Measurements from ENCODE around the gene CNST. TPM values are rescaled to one million over a fixed set of nuclear protein-coding genes. Genes with fewer than 3 reads are reported as not detected.

CNST gene
- total and polyA plus RNA-seq, 9 of the 15 experiments (the other 6 are each of a cell fraction or from before 2014, with no cell fraction given): 17.0 to 55.3 (median 30.8) TPM

DNA sequence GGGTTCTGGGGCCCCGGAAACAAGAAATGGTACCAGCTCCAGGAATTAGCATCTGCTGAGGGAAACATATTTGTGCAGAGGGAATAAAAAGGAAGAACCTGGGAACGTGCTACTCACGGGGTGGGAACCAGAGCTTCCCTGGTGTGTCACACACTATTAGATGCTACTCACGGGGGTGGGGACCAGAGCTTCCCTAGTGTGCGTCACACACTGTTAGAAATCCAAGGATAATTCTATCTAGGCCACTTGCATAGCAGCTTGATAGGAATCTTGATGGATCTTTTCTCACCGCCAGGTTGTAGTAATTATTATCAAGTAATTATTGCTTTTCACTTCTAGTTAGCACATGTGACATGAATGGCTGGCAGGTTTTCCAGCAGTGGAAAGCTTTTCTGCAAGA lies 103.4 kb downstream of the CNST start (continued):
- TF ChIP-seq, protein P1, sequence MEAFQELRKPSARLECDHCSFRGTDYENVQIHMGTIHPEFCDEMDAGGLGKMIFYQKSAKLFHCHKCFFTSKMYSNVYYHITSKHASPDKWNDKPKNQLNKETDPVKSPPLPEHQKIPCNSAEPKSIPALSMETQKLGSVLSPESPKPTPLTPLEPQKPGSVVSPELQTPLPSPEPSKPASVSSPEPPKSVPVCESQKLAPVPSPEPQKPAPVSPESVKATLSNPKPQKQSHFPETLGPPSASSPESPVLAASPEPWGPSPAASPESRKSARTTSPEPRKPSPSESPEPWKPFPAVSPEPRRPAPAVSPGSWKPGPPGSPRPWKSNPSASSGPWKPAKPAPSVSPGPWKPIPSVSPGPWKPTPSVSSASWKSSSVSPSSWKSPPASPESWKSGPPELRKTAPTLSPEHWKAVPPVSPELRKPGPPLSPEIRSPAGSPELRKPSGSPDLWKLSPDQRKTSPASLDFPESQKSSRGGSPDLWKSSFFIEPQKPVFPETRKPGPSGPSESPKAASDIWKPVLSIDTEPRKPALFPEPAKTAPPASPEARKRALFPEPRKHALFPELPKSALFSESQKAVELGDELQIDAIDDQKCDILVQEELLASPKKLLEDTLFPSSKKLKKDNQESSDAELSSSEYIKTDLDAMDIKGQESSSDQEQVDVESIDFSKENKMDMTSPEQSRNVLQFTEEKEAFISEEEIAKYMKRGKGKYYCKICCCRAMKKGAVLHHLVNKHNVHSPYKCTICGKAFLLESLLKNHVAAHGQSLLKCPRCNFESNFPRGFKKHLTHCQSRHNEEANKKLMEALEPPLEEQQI (IDR thresholded peaks at IDR 0.05): no peak
- TF ChIP-seq, protein P2, sequence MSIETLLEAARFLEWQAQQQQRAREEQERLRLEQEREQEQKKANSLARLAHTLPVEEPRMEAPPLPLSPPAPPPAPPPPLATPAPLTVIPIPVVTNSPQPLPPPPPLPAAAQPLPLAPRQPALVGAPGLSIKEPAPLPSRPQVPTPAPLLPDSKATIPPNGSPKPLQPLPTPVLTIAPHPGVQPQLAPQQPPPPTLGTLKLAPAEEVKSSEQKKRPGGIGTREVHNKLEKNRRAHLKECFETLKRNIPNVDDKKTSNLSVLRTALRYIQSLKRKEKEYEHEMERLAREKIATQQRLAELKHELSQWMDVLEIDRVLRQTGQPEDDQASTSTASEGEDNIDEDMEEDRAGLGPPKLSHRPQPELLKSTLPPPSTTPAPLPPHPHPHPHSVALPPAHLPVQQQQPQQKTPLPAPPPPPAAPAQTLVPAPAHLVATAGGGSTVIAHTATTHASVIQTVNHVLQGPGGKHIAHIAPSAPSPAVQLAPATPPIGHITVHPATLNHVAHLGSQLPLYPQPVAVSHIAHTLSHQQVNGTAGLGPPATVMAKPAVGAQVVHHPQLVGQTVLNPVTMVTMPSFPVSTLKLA (conservative IDR thresholded peaks at IDR 0.05): no peak

DNA sequence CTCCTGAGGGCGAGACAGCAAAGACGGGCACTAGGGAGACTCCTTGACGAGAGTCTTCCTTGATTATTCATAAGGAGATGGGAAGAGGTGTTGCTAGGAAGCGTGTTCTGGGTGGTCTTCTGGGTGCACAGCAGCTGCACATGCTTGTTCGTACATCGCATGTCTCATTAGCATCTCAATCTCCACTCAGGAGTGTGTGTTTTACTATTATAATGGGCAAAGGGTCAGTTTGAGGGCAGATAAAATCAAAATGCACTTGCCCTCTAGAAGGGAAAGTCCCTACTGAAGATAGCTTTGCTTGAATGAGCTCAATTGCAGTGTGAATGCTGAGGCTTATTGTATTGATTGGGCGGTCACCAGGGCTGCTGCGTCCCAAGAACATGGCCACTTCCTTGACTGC lies 107.8 kb downstream of the CNST start:
- ATAC-seq: no peak
- no peaks in the 10 kb centered on the region for H3K9me1 ChIP-seq (ENCODE audit: control insufficient read depth, insufficient read depth, low read length)
- intact Hi-C loops (cut with micrococcal nuclease) (no loop called here), in situ Hi-C loops (cut with MboI) (no loop called here)
- no peak overlapping the region for H3K4me2 ChIP-seq (ENCODE audit: insufficient read depth, low read length)
- H3K36me3 ChIP-seq (ENCODE audit: control insufficient read depth, insufficient read depth, low read length): peaks cover 14% of the 10 kb centered on the region; the same call in 1 of the 3 replicates
- H3K27ac ChIP-seq (ENCODE audit: extremely low read depth, low read depth, low read length): no peak overlapping the region
- CTCF ChIA-PET (ENCODE audit: low intra/inter-chr PET ratio): no interaction called here
- no TSS peak for BruUV-seq (replicated peaks)
- no peak for FAIRE-seq
- WGBS (ENCODE audit: insufficient coverage, low coverage, missing lambda C conversion rate): 90% methylated on average over 8 of the region's 8 CpGs
- POLR2A ChIA-PET: interaction anchor here (0.6 kb wide), 1 partner anchor 21 kb away, joined by 3 read pairs; no protein-coding TSS in a partner anchor
- no peaks in the 10 kb centered on the region for H3K9me3 ChIP-seq (replicated peaks; ENCODE audit: control insufficient read depth, insufficient read depth, low read depth, low read length)
- no peaks in the 10 kb centered on the region for H4K20me1 ChIP-seq (replicated peaks; ENCODE audit: control insufficient read depth, insufficient read depth, low read length)
- H3K4me1 ChIP-seq (replicated peaks in 1 of 2; ENCODE audit: control insufficient read depth in 2 of 2, insufficient read depth in 2 of 2, low read length in 2 of 2): no peaks in the 10 kb centered on the region
- H3K27me3 ChIP-seq (ENCODE audit: control insufficient read depth in 2 of 2, insufficient read depth in 2 of 2, low read length in 2 of 2): no peaks in the 10 kb centered on the region
- H3K4me3 ChIP-seq: no peak overlapping the region
- TF ChIP-seq NR2F6 (CRISPR knock-in tag; IDR thresholded peaks at IDR 0.05) (no peak), HNRNPLL (IDR thresholded peaks at IDR 0.05; ENCODE audit: low read depth, low read length, poor library complexity, severe bottlenecking) (no peak), NCOA2 (IDR thresholded peaks at IDR 0.05; ENCODE audit: partially characterized antibody in 2 of 2) (no peak), DPF2 (IDR thresholded peaks at IDR 0.05) (no peak)
- no peak overlapping the region for H2AFZ ChIP-seq (ENCODE audit: low read depth, low read length)
- no peaks in the 10 kb centered on the region for H3K79me2 ChIP-seq (ENCODE audit: control insufficient read depth, insufficient read depth, low read length)
- H3K9ac ChIP-seq (ENCODE audit: insufficient read depth in 1 of 2, low read depth in 2 of 2, low read length in 2 of 2): no peak overlapping the region
- no peak for DNase-seq (ENCODE audit: extremely low read depth in 1 of 4, low spot score in 3 of 4)

Data from K562 (cell line).